SU-DHL-6 (cell line): ENCODE results near the gene ZNF644.
A peak's percentile ranks its signal among the peaks of the same experiment; 100 is the strongest.

Experiments used
- H2AFZ ChIP-seq: fragments of 200-600 bp; sonication (generic); 2 replicates; pipeline ENCODE4 v1.6.1; 2014; ENCODE audit warnings: low read depth, mild to moderate bottlenecking, moderate library complexity, mixed read lengths, antibody characterized with exemption, low read length; ENCODE audit not compliant: severe bottlenecking
- H3F3A ChIP-seq: fragments of 200-600 bp; shearing (Covaris generic); 2 replicates; pipeline ENCODE4 v1.6.0; 2016; ENCODE audit warnings: antibody characterized with exemption, mild to moderate bottlenecking; ENCODE audit not compliant: insufficient read depth
- H3K27ac ChIP-seq: fragments of 200-600 bp; sonication (generic); 2 replicates; pipeline ENCODE4 v1.5.1; 2016; ENCODE audit warnings: low read depth, mild to moderate bottlenecking, low read length, moderate library complexity, mixed read lengths
- H3K27me3 ChIP-seq: fragments of 200-600 bp; sonication (generic), shearing (Covaris generic); 2 replicates; pipeline ENCODE4 v1.6.0; 2014; ENCODE audit warnings: mild to moderate bottlenecking, low read length
- H3K36me3 ChIP-seq: fragments of 200-600 bp; sonication (generic); 2 replicates; pipeline ENCODE4 v1.6.1; 2014; ENCODE audit warnings: mild to moderate bottlenecking, low read length, mixed read lengths
- H3K4me2 ChIP-seq: fragments of 300-600, 200-600 bp; shearing (Covaris generic), sonication (generic); 2 replicates; pipeline ENCODE4 v1.6.0; 2014; ENCODE audit warnings: low read length, low read depth, mild to moderate bottlenecking; ENCODE audit not compliant: poor library complexity, severe bottlenecking
- H3K4me3 ChIP-seq: fragments of 200-600 bp; sonication (generic); 2 replicates; pipeline ENCODE4 v1.5.1; 2014; ENCODE audit warnings: antibody characterized with exemption, low read length, mild to moderate bottlenecking, mixed read lengths; ENCODE audit not compliant: insufficient read depth, poor library complexity, severe bottlenecking
- H3K79me2 ChIP-seq: fragments of 200-600 bp; sonication (generic); 2 replicates; pipeline ENCODE4 v1.6.1; 2014; ENCODE audit warnings: mild to moderate bottlenecking, low read length, moderate library complexity; ENCODE audit not compliant: insufficient read depth
- H3K9ac ChIP-seq: fragments of 200-600 bp; sonication (generic); 2 replicates; pipeline ENCODE4 v1.7.0; 2014; ENCODE audit warnings: mild to moderate bottlenecking, low read length
- H3K9me2 ChIP-seq: fragments of 200-600 bp; sonication (generic); replicated peaks from 2 replicates; pipeline ENCODE4 v1.6.1; 2014; ENCODE audit warnings: low read length; ENCODE audit not compliant: insufficient read depth
- H3K9me3 ChIP-seq: fragments of 200-600 bp; sonication (generic); 2 replicates; pipeline ENCODE4 v1.6.1; 2014; ENCODE audit warnings: low read length, mixed read lengths; ENCODE audit not compliant: insufficient read depth
- H4K20me1 ChIP-seq: fragments of 200-600 bp; sonication (generic); 2 replicates; pipeline ENCODE4 v1.6.1; 2014; ENCODE audit warnings: low read depth, mild to moderate bottlenecking, antibody characterized with exemption, low read length, moderate library complexity, mixed read lengths
- EZH2phosphoT487 ChIP-seq: fragments of 200-600 bp; sonication (generic), shearing (Covaris generic); conservative IDR thresholded peaks from 2 replicates; pipeline ENCODE4 v1.6.1; 2018; ENCODE audit warnings: mild to moderate bottlenecking, antibody characterized with exemption, low read length, moderate library complexity, mixed read lengths
- TF ChIP-seq, protein P1 (sequence below): fragments of 200-600 bp; sonication (generic); IDR thresholded peaks from one replicate; pipeline ENCODE4 v1.5.1; 2017; ENCODE audit warnings: antibody characterized with exemption, mild to moderate bottlenecking, low read length, moderate library complexity; ENCODE audit not compliant: insufficient read depth, poor library complexity, severe bottlenecking

ZNF644 gene

DNA sequence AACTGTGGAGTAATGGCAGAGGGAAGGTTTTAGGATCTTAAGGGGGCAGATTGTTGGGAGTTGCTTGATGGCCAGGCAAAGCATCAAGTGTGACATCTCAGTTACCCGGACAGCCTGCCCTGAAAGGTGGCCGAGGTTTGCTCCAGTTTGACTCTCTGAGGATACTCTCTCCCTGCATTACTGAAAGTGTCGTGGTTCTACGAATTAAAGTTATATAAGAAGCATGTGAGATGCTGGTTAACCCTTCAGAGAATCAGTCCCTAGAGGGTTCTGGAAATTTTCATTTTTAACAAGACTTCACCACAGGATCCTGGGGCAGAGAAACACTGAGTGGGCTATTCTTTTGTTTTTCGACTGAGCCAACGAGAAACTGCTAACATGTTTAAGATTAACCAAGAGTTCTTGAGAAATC lies 689 bp upstream of the ZNF644 start:
- Histone ChIP-seq H4K20me1 (peaks cover 15% of the 10 kb centered on the region; the same call in 1 of the 2 replicates), H3F3A (peaks cover 23% of the 10 kb centered on the region), H2AFZ (peak overlapping the region; percentile 88), H3K9me2 (no peaks in the 10 kb centered on the region), H3K4me2 (peak overlapping the region; percentile 93), H3K36me3 (peaks cover 14% of the 10 kb centered on the region), H3K27me3 (no peaks in the 10 kb centered on the region), H3K79me2 (peaks cover 38% of the 10 kb centered on the region), H3K27ac (peak overlapping the region; percentile 89), H3K9ac (peak overlapping the region; percentile 92), H3K9me3 (no peaks in the 10 kb centered on the region), H3K4me3 (peak overlapping the region; percentile 89)
- TF ChIP-seq, protein P1, sequence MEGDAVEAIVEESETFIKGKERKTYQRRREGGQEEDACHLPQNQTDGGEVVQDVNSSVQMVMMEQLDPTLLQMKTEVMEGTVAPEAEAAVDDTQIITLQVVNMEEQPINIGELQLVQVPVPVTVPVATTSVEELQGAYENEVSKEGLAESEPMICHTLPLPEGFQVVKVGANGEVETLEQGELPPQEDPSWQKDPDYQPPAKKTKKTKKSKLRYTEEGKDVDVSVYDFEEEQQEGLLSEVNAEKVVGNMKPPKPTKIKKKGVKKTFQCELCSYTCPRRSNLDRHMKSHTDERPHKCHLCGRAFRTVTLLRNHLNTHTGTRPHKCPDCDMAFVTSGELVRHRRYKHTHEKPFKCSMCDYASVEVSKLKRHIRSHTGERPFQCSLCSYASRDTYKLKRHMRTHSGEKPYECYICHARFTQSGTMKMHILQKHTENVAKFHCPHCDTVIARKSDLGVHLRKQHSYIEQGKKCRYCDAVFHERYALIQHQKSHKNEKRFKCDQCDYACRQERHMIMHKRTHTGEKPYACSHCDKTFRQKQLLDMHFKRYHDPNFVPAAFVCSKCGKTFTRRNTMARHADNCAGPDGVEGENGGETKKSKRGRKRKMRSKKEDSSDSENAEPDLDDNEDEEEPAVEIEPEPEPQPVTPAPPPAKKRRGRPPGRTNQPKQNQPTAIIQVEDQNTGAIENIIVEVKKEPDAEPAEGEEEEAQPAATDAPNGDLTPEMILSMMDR: no peak
- TF ChIP-seq EZH2phosphoT487: no peak

DNA sequence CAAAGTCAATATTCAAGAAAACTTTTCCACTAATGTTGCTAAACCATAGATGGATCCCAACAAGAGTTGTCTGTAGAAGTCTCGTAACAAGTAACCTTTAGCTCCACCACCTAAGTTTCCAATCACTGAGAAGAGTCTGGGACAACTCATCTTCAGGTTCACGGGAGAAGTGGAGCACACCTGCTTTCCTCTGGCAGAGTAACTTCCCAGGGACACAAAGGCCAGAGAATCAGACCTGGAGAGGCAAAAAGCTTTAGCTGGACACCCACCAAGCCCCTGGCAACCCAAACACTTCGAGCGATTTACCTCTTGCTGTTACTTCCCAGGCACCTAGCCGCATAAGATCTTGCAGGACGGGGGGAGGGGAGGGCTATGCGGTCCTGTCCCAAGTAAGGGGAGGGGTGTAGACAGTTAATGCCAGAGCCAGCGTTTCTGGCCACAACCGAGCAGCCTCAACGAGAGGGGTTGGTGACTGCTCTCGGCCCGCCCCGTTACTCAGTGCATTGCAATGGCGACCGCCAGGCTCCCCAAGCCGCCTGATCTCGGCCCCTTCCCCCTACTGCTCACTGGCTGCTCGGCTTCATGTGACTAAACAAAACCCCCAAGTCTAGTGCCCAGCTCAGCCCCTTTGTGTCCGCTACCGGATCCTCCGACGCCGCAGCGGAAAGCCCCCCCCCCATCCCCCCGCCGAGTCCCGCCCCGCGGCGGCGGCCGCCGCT lies 709 bp downstream of the ZNF644 start:
- Histone ChIP-seq H3K4me3 (peak overlapping the region; percentile 89), H3K27me3 (no peaks in the 10 kb centered on the region), H3K9ac (peak overlapping the region; percentile 92), H4K20me1 (peaks cover 17% of the 10 kb centered on the region), H3K27ac (peak overlapping the region; percentile 89), H3K9me3 (no peaks in the 10 kb centered on the region), H2AFZ (peak overlapping the region; percentile 5), H3K79me2 (peaks cover 52% of the 10 kb centered on the region), H3K4me2 (peak overlapping the region; percentile 93), H3K36me3 (peaks cover 14% of the 10 kb centered on the region), H3K9me2 (no peaks in the 10 kb centered on the region), H3F3A (peaks cover 23% of the 10 kb centered on the region)
- TF ChIP-seq EZH2phosphoT487: no peak
- TF ChIP-seq, protein P1: no peak

DNA sequence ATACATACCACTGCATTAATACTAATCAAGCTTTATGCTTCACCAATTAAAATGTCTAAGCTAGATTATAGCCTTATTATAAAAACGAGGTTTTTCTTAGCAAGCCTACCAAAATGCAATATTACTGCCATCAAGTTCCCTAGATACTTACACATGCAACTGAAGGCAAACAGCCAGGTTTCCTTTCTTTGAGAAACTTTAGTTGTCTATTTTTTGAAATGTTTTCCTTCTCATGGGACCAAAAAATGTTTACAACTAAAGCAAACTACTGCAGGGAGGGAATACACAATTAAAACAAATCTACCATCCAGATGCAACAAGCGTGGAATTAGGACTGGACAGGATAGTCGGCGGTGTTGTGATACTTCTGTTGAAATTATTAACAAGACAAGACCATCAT lies 1.3 kb downstream of the ZNF644 start:
- Histone ChIP-seq H3F3A (peaks cover 23% of the 10 kb centered on the region), H3K4me2 (peak overlapping the region; percentile 93), H4K20me1 (peaks cover 23% of the 10 kb centered on the region), H3K9me3 (no peaks in the 10 kb centered on the region), H3K79me2 (peaks cover 58% of the 10 kb centered on the region), H3K27me3 (no peaks in the 10 kb centered on the region), H3K4me3 (peak overlapping the region; percentile 89), H3K27ac (peak overlapping the region; percentile 89), H3K9ac (peak overlapping the region; percentile 92), H3K36me3 (peaks cover 14% of the 10 kb centered on the region), H3K9me2 (no peaks in the 10 kb centered on the region), H2AFZ (no peak overlapping the region)
- TF ChIP-seq, protein P1: no peak
- TF ChIP-seq EZH2phosphoT487: no peak
